CD14-positive monocyte (primary cell): ENCODE results near the gene SERPINA5. TPM values are rescaled to one million over a fixed set of nuclear protein-coding genes. Genes with fewer than 3 reads are reported as not detected.

Experiments used
- DNase-seq, 3 donors: peaks; one replicate each; pipeline ENCODE4 v3.0.0-alpha.2; 2011 to 2022
- H2AFZ ChIP-seq: 2 replicates; pipeline ENCODE4 v1.6.0; 2012; ENCODE audit warnings: mild to moderate bottlenecking, low read depth, low read length, inconsistent platforms; ENCODE audit not compliant: insufficient read depth, poor library complexity, severe bottlenecking
- H3K27ac ChIP-seq, 2 donors: 1 replicate in 1 of 2; 2 replicates in 1 of 2; pipeline ENCODE4 v1.5.1; 2012 to 2013; ENCODE audit warnings: low read length in 2 of 2, control low read depth in 1 of 2, inconsistent platforms in 1 of 2, low read depth in 1 of 2, mild to moderate bottlenecking in 1 of 2
- H3K27me3 ChIP-seq, 2 donors: one replicate each; pipeline versions ENCODE4 v1.6.0 to v1.6.1; 2011 to 2013; ENCODE audit warnings: low read length in 2 of 2; ENCODE audit not compliant: control insufficient read depth in 2 of 2, insufficient read depth in 2 of 2
- H3K36me3 ChIP-seq, 2 donors: replicated peaks in 1 of 2; 1 replicate in 1 of 2; 2 replicates in 1 of 2; pipeline versions ENCODE4 v1.5.1 to v1.6.1; 2012 to 2013; ENCODE audit warnings: low read length in 2 of 2, control low read depth in 1 of 2, inconsistent platforms in 1 of 2, mild to moderate bottlenecking in 1 of 2; ENCODE audit not compliant: insufficient read depth in 2 of 2, control insufficient read depth in 1 of 2
- H3K4me1 ChIP-seq, 2 donors: 1 replicate in 1 of 2; 2 replicates in 1 of 2; pipeline versions ENCODE4 v1.5.1 to v1.6.1; 2012 to 2013; ENCODE audit warnings: low read length in 2 of 2, control low read depth in 1 of 2, inconsistent platforms in 1 of 2, mild to moderate bottlenecking in 1 of 2, moderate library complexity in 1 of 2; ENCODE audit not compliant: insufficient read depth in 2 of 2, control insufficient read depth in 1 of 2
- H3K4me2 ChIP-seq: replicated peaks from 2 replicates; pipeline ENCODE3; 2012; ENCODE audit warnings: low read length, moderate library complexity, mild to moderate bottlenecking; ENCODE audit not compliant: poor library complexity, severe bottlenecking; ENCODE audit errors: extremely low read depth
- H3K4me3 ChIP-seq, 3 experiments: fragments of 200-600 bp in 1 of 3; sonication (generic) in 1 of 3; replicated peaks in 1 of 3; 1 replicate in 2 of 3; 2 replicates in 1 of 3; pipeline ENCODE4 v1.5.1; 2011 to 2013; ENCODE audit warnings: low read length in 3 of 3, mild to moderate bottlenecking in 3 of 3, control low read depth in 2 of 3, low read depth in 2 of 3, inconsistent platforms in 1 of 3, moderate library complexity in 1 of 3
- H3K79me2 ChIP-seq: 2 replicates; pipeline ENCODE4 v1.6.0; 2012; ENCODE audit warnings: mild to moderate bottlenecking, control low read depth, inconsistent platforms, low read length, moderate library complexity; ENCODE audit not compliant: insufficient read depth
- H3K9ac ChIP-seq: 2 replicates; pipeline ENCODE4 v1.6.0; 2017; ENCODE audit warnings: low read length, mild to moderate bottlenecking; ENCODE audit not compliant: insufficient read depth, poor library complexity, severe bottlenecking
- H3K9me3 ChIP-seq, 2 donors: replicated peaks in 1 of 2; 1 replicate in 1 of 2; 2 replicates in 1 of 2; pipeline versions ENCODE4 v1.5.1 to v1.6.1; 2012 to 2013; ENCODE audit warnings: low read length in 2 of 2, control low read depth in 1 of 2; ENCODE audit not compliant: control insufficient read depth in 1 of 2, insufficient read depth in 1 of 2
- H4K20me1 ChIP-seq: 2 replicates; pipeline ENCODE4 v1.6.0; 2012; ENCODE audit warnings: mild to moderate bottlenecking, low read length, control low read depth, moderate library complexity; ENCODE audit not compliant: insufficient read depth
- H3K27ac Mint-ChIP-seq, 7 donors: one replicate each; pipeline ENCODE4 v1.8.0; 2020; ENCODE audit warnings: mild to moderate bottlenecking in 7 of 7, mixed read lengths in 7 of 7, moderate library complexity in 6 of 7, inconsistent platforms in 2 of 7
- H3K27me3 Mint-ChIP-seq, 3 donors: one replicate each; pipeline ENCODE4 v1.8.0; 2021 to 2022; ENCODE audit warnings: low read depth in 3 of 3, mild to moderate bottlenecking in 3 of 3, mixed read lengths in 3 of 3, moderate library complexity in 3 of 3, inconsistent platforms in 1 of 3
- H3K36me3 Mint-ChIP-seq, 2 donors: one replicate each; pipeline ENCODE4 v1.8.0; 2020; ENCODE audit warnings: mixed read lengths in 2 of 2, inconsistent platforms in 1 of 2, mild to moderate bottlenecking in 1 of 2
- H3K4me1 Mint-ChIP-seq: one replicate; pipeline ENCODE4 v1.8.0; 2020; ENCODE audit warnings: mild to moderate bottlenecking, mixed read lengths
- H3K4me3 Mint-ChIP-seq, 2 donors: one replicate each; pipeline ENCODE4 v1.8.0; 2020; ENCODE audit warnings: mild to moderate bottlenecking in 2 of 2, mixed read lengths in 2 of 2, moderate library complexity in 1 of 2
- H3K9me3 Mint-ChIP-seq, 7 donors: one replicate each; pipeline ENCODE4 v1.8.0; 2020 to 2022; ENCODE audit warnings: mixed read lengths in 7 of 7, mild to moderate bottlenecking in 6 of 7, moderate library complexity in 6 of 7, inconsistent platforms in 2 of 7
- CTCF ChIP-seq: fragments of 200-600 bp; IDR thresholded peaks from one replicate; pipeline ENCODE4 v1.8.0; 2022; ENCODE audit warnings: antibody characterized with exemption, mild to moderate bottlenecking
- WGBS: methylation state at CpG from one replicate; pipeline ENCODE4 v1.1.5; 2013; ENCODE audit warnings: missing lambda C conversion rate; ENCODE audit not compliant: insufficient coverage; 5-methylcytosine and 5-hydroxymethylcytosine counted together
- intact Hi-C, 2 donors: fragments of 100-400 bp; cut with micrococcal nuclease; formaldehyde crosslinking; loops; one replicate each; pipeline versions ENCODE4 v1.15.0 to v1.15.1; 2023
- polyA plus RNA-seq, 3 donors: library from polyadenylated mRNA; depleted of rRNA in 1 of 3; unstranded in 2 of 3; stranded (reverse) in 1 of 3; fragments of 300-500 nt in 2 of 3; fragments of >200 nt in 1 of 3; fragmentation: Illumina TruSeq in 2 of 3; gene quantifications; 1 replicate in 2 of 3; 2 replicates in 1 of 3; pipeline ENCODE4 v1.2.3, GENCODE V29; 2012 to 2021

The SERPINA5 gene
- polyA plus RNA-seq, 3 donors: not detected

DNA sequence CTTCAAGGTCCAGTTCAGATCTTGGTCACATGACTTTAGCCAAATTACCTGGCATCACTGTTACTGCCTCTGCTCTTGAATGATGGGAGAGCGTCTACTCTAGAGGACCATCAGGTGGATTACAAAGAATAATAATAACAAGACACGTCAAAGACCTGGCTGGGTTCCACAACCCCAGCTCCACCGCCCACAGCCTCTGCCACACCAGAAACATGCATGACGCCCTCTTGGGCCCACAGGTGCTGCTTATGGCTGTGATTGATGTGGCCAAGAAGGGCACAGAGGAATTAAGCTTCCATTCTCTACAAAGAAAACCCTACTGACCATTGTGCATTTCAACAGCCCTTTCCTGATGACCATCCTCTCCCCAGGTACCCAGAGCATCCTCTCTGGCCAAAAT lies 49.2 kb downstream of the SERPINA5 start:
- Histone ChIP-seq H3K4me1 (no peaks in the 10 kb centered on the region), H3K36me3 (no peaks in the 10 kb centered on the region), H3K9ac (no peak overlapping the region), H3K27ac (no peak overlapping the region), H3K27me3 (no peaks in the 10 kb centered on the region), H3K4me3 (no peak overlapping the region), H3K4me2 (no peak overlapping the region), H3K79me2 (no peaks in the 10 kb centered on the region), H3K9me3 (no peaks in the 10 kb centered on the region), H4K20me1 (no peaks in the 10 kb centered on the region), H2AFZ (no peak overlapping the region)
- Mint-ChIP-seq H3K4me1 (no peaks in the 10 kb centered on the region), H3K9me3 (peaks cover 0 to 2% (median 0%) of the 10 kb centered on the region in 7 donors), H3K4me3 (no peak overlapping the region), H3K36me3 (no peaks in the 10 kb centered on the region), H3K27me3 (peaks cover 9 to 11% (median 9%) of the 10 kb centered on the region in 3 donors), H3K27ac (no peak overlapping the region)
- WGBS: 80% methylated on average over 1 of the region's 4 CpGs
- no peak for DNase-seq
- no peak for TF ChIP-seq CTCF
- intact Hi-C loops: no loop called here

DNA sequence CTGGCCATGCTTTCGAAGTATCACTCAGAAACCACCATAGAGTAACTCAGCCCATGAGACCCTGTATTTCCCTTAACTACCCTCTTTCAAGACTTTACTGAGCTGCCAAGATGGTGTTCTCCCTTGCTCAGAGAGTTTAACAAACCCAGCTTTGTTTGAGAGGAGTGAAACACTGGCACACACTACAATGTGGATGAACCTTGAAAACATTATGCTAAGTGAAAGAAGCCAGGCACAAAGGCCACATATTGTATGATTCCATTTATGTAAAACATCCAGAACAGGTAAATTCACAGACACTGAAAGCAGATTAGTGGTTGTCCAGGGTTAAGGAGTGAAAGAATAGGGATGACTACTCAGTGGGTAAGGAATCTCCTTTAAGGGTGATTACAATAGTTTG lies 49.8 kb downstream of the SERPINA5 start:
- H2AFZ ChIP-seq: no peak overlapping the region
- no peaks in the 10 kb centered on the region for H3K36me3 ChIP-seq
- WGBS: no CpG with 5 or more reads among the region's 1 CpG

More for the DNA sequence above, 49.8 kb downstream of the SERPINA5 start:
- no peaks in the 10 kb centered on the region for H3K9me3 ChIP-seq
- no peaks in the 10 kb centered on the region for H3K27me3 ChIP-seq
- no peak overlapping the region for H3K4me2 ChIP-seq
- Mint-ChIP-seq H3K27ac (no peak overlapping the region), H3K4me1 (no peaks in the 10 kb centered on the region), H3K9me3 (peaks cover 0 to 2% (median 0%) of the 10 kb centered on the region in 7 donors), H3K4me3 (no peak overlapping the region), H3K27me3 (peaks cover 9 to 11% (median 9%) of the 10 kb centered on the region in 3 donors), H3K36me3 (no peaks in the 10 kb centered on the region)
- H3K4me3 ChIP-seq: no peak overlapping the region
- intact Hi-C loops: no loop called here
- no peak for DNase-seq
- H3K4me1 ChIP-seq: no peaks in the 10 kb centered on the region
- no peak overlapping the region for H3K27ac ChIP-seq
- no peak overlapping the region for H3K9ac ChIP-seq
- no peaks in the 10 kb centered on the region for H3K79me2 ChIP-seq
- no peaks in the 10 kb centered on the region for H4K20me1 ChIP-seq
- no peak for TF ChIP-seq CTCF
